ENCODE results near the gene CYBB. TPM values are rescaled to one million over a fixed set of nuclear protein-coding genes. Genes with fewer than 3 reads are reported as not detected.
A peak's percentile ranks its signal among the peaks of the same experiment; 100 is the strongest.
"Not testable (repeated sequence)": the region's sequence is repeated elsewhere in the genome, so short reads cannot be mapped to it uniquely, and the experiment has no call there.

CYBB gene
- 10 to 100 TPM in 2 of 3 donors, 1 to 10 TPM in 1; 8.4 to 14.5 (median 11.1) TPM for polyA plus RNA-seq (ENCODE audit: insufficient read length in 3 of 3)
- long read RNA-seq, donor 1, full-length matches to known transcripts: 2 of 2 reads
- long read RNA-seq, donor 1, partial matches to known transcripts: 0 of 2 reads
- long read RNA-seq, donor 1, other reads (novel, unspliced or antisense): 0 of 2 reads
- long read RNA-seq, donor 2, full-length matches to known transcripts: 2 of 2 reads
- long read RNA-seq, donor 2, partial matches to known transcripts: 0 of 2 reads
- long read RNA-seq, donor 2, other reads (novel, unspliced or antisense): 0 of 2 reads
- long read RNA-seq, donor 3, full-length matches to known transcripts: 6 of 6 reads
- long read RNA-seq, donor 3, partial matches to known transcripts: 0 of 6 reads
- long read RNA-seq, donor 3, other reads (novel, unspliced or antisense): 0 of 6 reads
- long read RNA-seq, donor 4, full-length matches to known transcripts: 1 of 6 reads
- long read RNA-seq, donor 4, partial matches to known transcripts: 5 of 6 reads
- long read RNA-seq, donor 4, other reads (novel, unspliced or antisense): 0 of 6 reads
- long read RNA-seq, donor 5, full-length matches to known transcripts: 3 of 3 reads
- long read RNA-seq, donor 5, partial matches to known transcripts: 0 of 3 reads
- long read RNA-seq, donor 5, other reads (novel, unspliced or antisense): 0 of 3 reads
- long read RNA-seq, donor 6, full-length matches to known transcripts: 1 of 6 reads
- long read RNA-seq, donor 6, partial matches to known transcripts: 5 of 6 reads
- long read RNA-seq, donor 6, other reads (novel, unspliced or antisense): 0 of 6 reads
- long read RNA-seq, donor 7, full-length matches to known transcripts: 1 of 1 reads
- long read RNA-seq, donor 7, partial matches to known transcripts: 0 of 1 reads
- long read RNA-seq, donor 7, other reads (novel, unspliced or antisense): 0 of 1 reads
- long read RNA-seq, donor 8, full-length matches to known transcripts: 3 of 3 reads
- long read RNA-seq, donor 8, partial matches to known transcripts: 0 of 3 reads
- long read RNA-seq, donor 8, other reads (novel, unspliced or antisense): 0 of 3 reads
- long read RNA-seq, donor 9, full-length matches to known transcripts: 1 of 1 reads
- long read RNA-seq, donor 9, partial matches to known transcripts: 0 of 1 reads
- long read RNA-seq, donor 9, other reads (novel, unspliced or antisense): 0 of 1 reads
- long read RNA-seq, donor 10, full-length matches to known transcripts: 1 of 1 reads
- long read RNA-seq, donor 10, partial matches to known transcripts: 0 of 1 reads
- long read RNA-seq, donor 10, other reads (novel, unspliced or antisense): 0 of 1 reads
- long read RNA-seq, donor 11, full-length matches to known transcripts: 2 of 2 reads
- long read RNA-seq, donor 11, partial matches to known transcripts: 0 of 2 reads
- long read RNA-seq, donor 11, other reads (novel, unspliced or antisense): 0 of 2 reads
- long read RNA-seq, donor 12, full-length matches to known transcripts: 1 of 1 reads
- long read RNA-seq, donor 12, partial matches to known transcripts: 0 of 1 reads
- long read RNA-seq, donor 12, other reads (novel, unspliced or antisense): 0 of 1 reads
- long read RNA-seq, donor 13, full-length matches to known transcripts: 8 of 8 reads
- long read RNA-seq, donor 13, partial matches to known transcripts: 0 of 8 reads
- long read RNA-seq, donor 13, other reads (novel, unspliced or antisense): 0 of 8 reads
- long read RNA-seq, donor 14: 0 reads
- long read RNA-seq, donor 15, full-length matches to known transcripts: 1 of 1 reads
- long read RNA-seq, donor 15, partial matches to known transcripts: 0 of 1 reads
- long read RNA-seq, donor 15, other reads (novel, unspliced or antisense): 0 of 1 reads
- long read RNA-seq, donor 16, full-length matches to known transcripts: 2 of 2 reads
- long read RNA-seq, donor 16, partial matches to known transcripts: 0 of 2 reads
- long read RNA-seq, donor 16, other reads (novel, unspliced or antisense): 0 of 2 reads

GRCh38 chrX:37779857-37780256, at the start of gene CYBB:
TSS of gene CYBB (plus strand) at chrX:37780059. CDS start at chrX:37780078, 19 bp downstream.
- DNase-seq (ENCODE audit: extremely low read depth in 1 of 11, low read depth in 9 of 11, low spot score in 4 of 11): no peak

- peak in 10 of 11 donors; percentile 21 to 60 (median 40) for DNase-seq (ENCODE audit: extremely low read depth in 1 of 11, low read depth in 9 of 11, low spot score in 4 of 11)
Measured at GRCh38 chrX:37745354-37745753, 34.5 kb upstream of the CYBB start.

GRCh38 chrX:37745835-37746217, 34.0 kb upstream of the CYBB start:
- DNase-seq (ENCODE audit: extremely low read depth in 1 of 11, low read depth in 9 of 11, low spot score in 4 of 11): no peak

GRCh38 chrX:37746218-37746941, 33.5 kb upstream of the CYBB start:
- no peak for DNase-seq (ENCODE audit: extremely low read depth in 1 of 11, low read depth in 9 of 11, low spot score in 4 of 11)

GRCh38 chrX:37746951-37747350, 32.9 kb upstream of the CYBB start:
- no peak for DNase-seq (ENCODE audit: extremely low read depth in 1 of 11, low read depth in 9 of 11, low spot score in 4 of 11)

GRCh38 chrX:37752281-37752680, 27.6 kb upstream of the CYBB start:
- DNase-seq (ENCODE audit: extremely low read depth in 1 of 11, low read depth in 9 of 11, low spot score in 4 of 11): no peak

GRCh38 chrX:37752936-37753335, 26.9 kb upstream of the CYBB start:
- DNase-seq (ENCODE audit: extremely low read depth in 1 of 11, low read depth in 9 of 11, low spot score in 4 of 11): no peak

GRCh38 chrX:37753384-37753783, 26.5 kb upstream of the CYBB start:
- DNase-seq (ENCODE audit: extremely low read depth in 1 of 11, low read depth in 9 of 11, low spot score in 4 of 11): no peak

- DNase-seq (ENCODE audit: extremely low read depth in 1 of 11, low read depth in 9 of 11, low spot score in 4 of 11): no peak
Measured at GRCh38 chrX:37754516-37754915, 25.3 kb upstream of the CYBB start.

- no peak for DNase-seq (ENCODE audit: extremely low read depth in 1 of 11, low read depth in 9 of 11, low spot score in 4 of 11)
Measured at GRCh38 chrX:37755025-37755424, 24.8 kb upstream of the CYBB start.

- no peak for DNase-seq (ENCODE audit: extremely low read depth in 1 of 11, low read depth in 9 of 11, low spot score in 4 of 11)
Measured at GRCh38 chrX:37757082-37757481, 22.8 kb upstream of the CYBB start.

- DNase-seq (ENCODE audit: extremely low read depth in 1 of 11, low read depth in 9 of 11, low spot score in 4 of 11): no peak
Measured at GRCh38 chrX:37759351-37759750, 20.5 kb upstream of the CYBB start.

GRCh38 chrX:37759878-37760418, 19.9 kb upstream of the CYBB start:
- DNase-seq (ENCODE audit: extremely low read depth in 1 of 11, low read depth in 9 of 11, low spot score in 4 of 11): no peak

- DNase-seq (ENCODE audit: extremely low read depth in 1 of 11, low read depth in 9 of 11, low spot score in 4 of 11): no peak
Measured at GRCh38 chrX:37763400-37763799, 16.5 kb upstream of the CYBB start.

- DNase-seq (ENCODE audit: extremely low read depth in 1 of 11, low read depth in 9 of 11, low spot score in 4 of 11): peak in 1 of 11 donors; percentile 5
Measured at GRCh38 chrX:37765507-37765906, 14.4 kb upstream of the CYBB start.

GRCh38 chrX:37767430-37767829, 12.4 kb upstream of the CYBB start:
- DNase-seq (ENCODE audit: extremely low read depth in 1 of 11, low read depth in 9 of 11, low spot score in 4 of 11): no peak

GRCh38 chrX:37768866-37769265, 11.0 kb upstream of the CYBB start:
- DNase-seq (ENCODE audit: extremely low read depth in 1 of 11, low read depth in 9 of 11, low spot score in 4 of 11): not testable (repeated sequence)
